Upper lobe of left lung (tissue), 6 donors: Measurements from ENCODE around the gene SMOC1. TPM values are rescaled to one million over a fixed set of nuclear protein-coding genes. Genes with fewer than 3 reads are reported as not detected.

Source experiments
- ATAC-seq, 2 donors: fragments of 200-7000 bp; cut with Tn5 transposase; one replicate each; pipeline ENCODE4 v1.9.1; 2022; ENCODE audit warnings: mild to moderate bottlenecking in 2 of 2, moderate library complexity in 2 of 2; ENCODE audit not compliant: low FRiP score in 2 of 2
- DNase-seq, 2 donors: peaks; one replicate each; pipeline ENCODE4 v3.0.0-alpha.2; 2019 to 2020
- H3K27ac ChIP-seq, 4 donors: fragments of 200-600 bp; sonication (generic); one replicate each; pipeline ENCODE4 v1.5.1; 2016 to 2019
- H3K27me3 ChIP-seq, 4 donors: fragments of 200-600 bp; sonication (generic); one replicate each; pipeline ENCODE4 v1.5.1; 2017 to 2019
- H3K36me3 ChIP-seq, 4 donors: fragments of 200-600 bp; sonication (generic); one replicate each; pipeline ENCODE4 v1.5.1; 2016 to 2019
- H3K4me1 ChIP-seq, 4 donors: fragments of 200-600 bp; sonication (generic); one replicate each; pipeline ENCODE4 v1.5.1; 2018 to 2019
- H3K4me3 ChIP-seq, 4 donors: fragments of 200-600 bp; sonication (generic); one replicate each; pipeline ENCODE4 v1.5.1; 2017 to 2019; ENCODE audit warnings: mild to moderate bottlenecking in 2 of 4, moderate library complexity in 1 of 4
- H3K9me3 ChIP-seq, 4 donors: fragments of 200-600 bp; sonication (generic); one replicate each; pipeline ENCODE4 v1.5.1; 2018 to 2019
- EP300 ChIP-seq, 4 donors: sonication (generic); formaldehyde crosslinking; IDR thresholded peaks; one replicate each; pipeline ENCODE4 v1.5.1; 2017; ENCODE audit warnings: antibody characterized with exemption in 4 of 4, control low read depth in 2 of 4
- POLR2A ChIP-seq, 4 donors: fragments of 450-650 bp; IDR thresholded peaks; one replicate each; pipeline ENCODE4 v1.5.1; 2016 to 2017; ENCODE audit warnings: antibody characterized with exemption in 4 of 4, mild to moderate bottlenecking in 2 of 4
- POLR2AphosphoS5 ChIP-seq, 2 donors: sonication (generic); formaldehyde crosslinking; IDR thresholded peaks; one replicate each; pipeline ENCODE4 v1.5.1; 2017; ENCODE audit warnings: antibody characterized with exemption in 2 of 2
- WGBS, 2 donors: methylation state at CpG; one replicate each; pipeline ENCODE4 v1.1.5; 2017 to 2018; 5-methylcytosine and 5-hydroxymethylcytosine counted together
- total RNA-seq, 6 donors: library from RNA; depleted of rRNA in 4 of 6; stranded (reverse); fragments of >200 nt in 4 of 6; gene quantifications; one replicate each; pipeline versions ENCODE4 v1.1.0 to v1.2.1, GENCODE V29; 2016 to 2021
- TF ChIP-seq, protein P1 (sequence below), 6 experiments: fragments of 450-650 bp in 4 of 6; fragments of 200-600 bp in 2 of 6; sonication (generic) in 2 of 6; IDR thresholded peaks; one replicate each; pipeline ENCODE4 v1.5.1; 2016 to 2019; ENCODE audit warnings: antibody characterized with exemption in 6 of 6
- donor health status: DM: no; HTN: no; CAD: no; lungs with moderate emphysema.
- donor health status: DM: no; HTN: yes; CAD: no; lungs with severe emphysema.

SMOC1 gene
- total RNA-seq, 6 donors from 2014 or later, result 0.22 to 1.3 (median 0.61) TPM; not detected in 1

DNA sequence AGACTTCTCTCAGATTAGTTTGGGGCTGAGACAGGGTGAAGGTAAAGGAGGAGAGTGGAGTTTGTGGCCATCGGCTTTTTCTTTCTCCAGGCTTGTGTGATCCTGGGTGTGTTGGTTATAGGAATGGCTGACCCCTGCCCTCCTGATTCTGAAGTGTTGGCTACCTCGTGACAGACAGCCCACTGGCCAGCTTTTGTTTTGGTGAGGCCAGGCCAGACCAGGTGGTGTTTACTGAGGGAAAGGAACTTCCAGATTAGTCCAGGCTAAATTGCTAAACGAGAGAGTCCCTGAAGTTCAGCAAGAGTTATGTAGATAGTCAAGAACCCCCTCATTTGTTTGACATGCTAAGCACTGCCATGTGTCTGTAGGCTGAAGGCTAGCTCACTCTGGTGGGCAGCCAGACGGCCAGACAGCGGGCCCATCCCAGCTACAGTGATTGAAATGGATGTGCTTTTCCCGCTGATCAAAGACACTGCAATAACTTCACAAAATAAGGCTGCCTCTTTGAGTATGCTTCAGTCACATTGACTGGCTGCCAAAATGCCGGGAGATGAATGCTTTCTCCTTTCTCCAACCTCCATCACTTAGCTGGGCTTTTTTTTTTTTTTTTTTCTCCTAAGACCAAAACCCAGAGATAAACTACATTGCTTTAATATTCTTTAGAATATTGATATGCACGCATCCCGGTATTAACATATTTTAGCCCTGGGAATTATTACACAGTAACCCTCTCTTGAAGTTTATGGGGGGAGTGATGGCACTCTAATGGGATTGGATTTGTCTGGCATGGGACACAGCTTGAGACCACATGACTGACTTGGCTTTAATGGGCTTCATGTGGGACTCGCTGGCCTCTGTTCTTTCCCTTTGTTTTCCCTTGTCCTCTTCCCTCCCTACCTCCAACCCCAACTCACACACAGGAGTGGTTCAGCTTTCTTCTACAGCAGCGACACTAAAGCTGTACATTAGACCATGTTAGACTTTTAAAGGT lies 76.9 kb downstream of the SMOC1 start:
- no peaks in the 10 kb centered on the region for H3K9me3 ChIP-seq
- H3K27me3 ChIP-seq, result no peaks in the 10 kb centered on the region
- no peak overlapping the region for H3K27ac ChIP-seq
- no peak overlapping the region for H3K4me3 ChIP-seq
- WGBS, 2 donors, result 71 to 75% methylated on average over 10 to 11 of the region's 11 CpGs
- DNase-seq (no peak), ATAC-seq (no peak)
- TF ChIP-seq, protein P1, sequence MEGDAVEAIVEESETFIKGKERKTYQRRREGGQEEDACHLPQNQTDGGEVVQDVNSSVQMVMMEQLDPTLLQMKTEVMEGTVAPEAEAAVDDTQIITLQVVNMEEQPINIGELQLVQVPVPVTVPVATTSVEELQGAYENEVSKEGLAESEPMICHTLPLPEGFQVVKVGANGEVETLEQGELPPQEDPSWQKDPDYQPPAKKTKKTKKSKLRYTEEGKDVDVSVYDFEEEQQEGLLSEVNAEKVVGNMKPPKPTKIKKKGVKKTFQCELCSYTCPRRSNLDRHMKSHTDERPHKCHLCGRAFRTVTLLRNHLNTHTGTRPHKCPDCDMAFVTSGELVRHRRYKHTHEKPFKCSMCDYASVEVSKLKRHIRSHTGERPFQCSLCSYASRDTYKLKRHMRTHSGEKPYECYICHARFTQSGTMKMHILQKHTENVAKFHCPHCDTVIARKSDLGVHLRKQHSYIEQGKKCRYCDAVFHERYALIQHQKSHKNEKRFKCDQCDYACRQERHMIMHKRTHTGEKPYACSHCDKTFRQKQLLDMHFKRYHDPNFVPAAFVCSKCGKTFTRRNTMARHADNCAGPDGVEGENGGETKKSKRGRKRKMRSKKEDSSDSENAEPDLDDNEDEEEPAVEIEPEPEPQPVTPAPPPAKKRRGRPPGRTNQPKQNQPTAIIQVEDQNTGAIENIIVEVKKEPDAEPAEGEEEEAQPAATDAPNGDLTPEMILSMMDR (IDR thresholded peaks at IDR 0.05), result no peak
- TF ChIP-seq POLR2AphosphoS5 (IDR thresholded peaks at IDR 0.05) (no peak), EP300 (IDR thresholded peaks at IDR 0.05) (no peak), POLR2A (IDR thresholded peaks at IDR 0.05) (no peak)
- no peaks in the 10 kb centered on the region for H3K4me1 ChIP-seq
- no peaks in the 10 kb centered on the region for H3K36me3 ChIP-seq

GRCh38 chr14:69956970-69957369 lies 77.8 kb downstream of the SMOC1 start:
- no peak for ATAC-seq
- H3K36me3 ChIP-seq, result no peaks in the 10 kb centered on the region

GRCh38 chr14:69957986-69958385 lies 78.8 kb downstream of the SMOC1 start:
- TF ChIP-seq EP300 (IDR thresholded peaks at IDR 0.05), result no peak
- no peak for TF ChIP-seq POLR2AphosphoS5 (IDR thresholded peaks at IDR 0.05)
- no peak for TF ChIP-seq POLR2A (IDR thresholded peaks at IDR 0.05)
- TF ChIP-seq, protein P1 (IDR thresholded peaks at IDR 0.05), result no peak
- ATAC-seq (no peak), DNase-seq (no peak)
- Histone ChIP-seq H3K27me3 (no peaks in the 10 kb centered on the region), H3K9me3 (no peaks in the 10 kb centered on the region), H3K4me3 (no peak overlapping the region), H3K4me1 (no peaks in the 10 kb centered on the region), H3K36me3 (no peaks in the 10 kb centered on the region), H3K27ac (no peak overlapping the region)
- whole genome bisulfite sequencing, 2 donors, result 94 to 98% methylated on average over 1 of the region's 1 CpG

More at GRCh38 chr14:69956970-69957369, 77.8 kb downstream of the SMOC1 start:
- Histone ChIP-seq H3K27me3 (no peaks in the 10 kb centered on the region), H3K27ac (no peak overlapping the region), H3K4me1 (no peaks in the 10 kb centered on the region), H3K9me3 (no peaks in the 10 kb centered on the region), H3K4me3 (no peak overlapping the region)
- no peak for DNase-seq
- no peak for TF ChIP-seq EP300 (IDR thresholded peaks at IDR 0.05)
- no peak for TF ChIP-seq POLR2AphosphoS5 (IDR thresholded peaks at IDR 0.05)
- TF ChIP-seq, protein P1 (IDR thresholded peaks at IDR 0.05), result no peak
- TF ChIP-seq POLR2A (IDR thresholded peaks at IDR 0.05), result no peak
- WGBS, 2 donors, result 84 to 91% methylated on average over 3 of the region's 3 CpGs

DNA sequence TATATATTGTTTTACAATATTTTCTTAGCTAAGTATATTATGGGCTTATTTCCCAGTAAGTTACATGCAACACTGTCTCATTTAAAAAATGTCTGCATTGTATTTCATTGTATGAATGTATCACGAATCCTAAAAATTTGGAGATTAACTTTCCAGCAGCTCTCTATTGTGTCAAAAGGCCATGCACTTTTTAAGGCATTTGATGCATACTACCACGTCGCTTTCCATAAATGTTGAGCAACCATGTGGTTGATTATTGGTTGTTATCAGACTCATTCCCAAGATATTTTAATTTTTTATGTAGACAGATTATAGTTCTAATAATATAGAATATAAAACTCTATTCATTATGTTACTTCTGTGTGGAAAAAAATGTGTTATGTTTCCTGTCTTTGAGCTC lies 79.9 kb downstream of the SMOC1 start:
- ATAC-seq (no peak), DNase-seq (no peak)
- no peaks in the 10 kb centered on the region for H3K27me3 ChIP-seq
- no peaks in the 10 kb centered on the region for H3K36me3 ChIP-seq
- WGBS, 2 donors, result 87% methylated on average over 3 of the region's 3 CpGs
- H3K9me3 ChIP-seq, result no peaks in the 10 kb centered on the region
- TF ChIP-seq EP300 (IDR thresholded peaks at IDR 0.05) (no peak), POLR2A (IDR thresholded peaks at IDR 0.05) (no peak), POLR2AphosphoS5 (IDR thresholded peaks at IDR 0.05) (no peak)
- TF ChIP-seq, protein P1 (IDR thresholded peaks at IDR 0.05), result no peak
- H3K27ac ChIP-seq, result no peak overlapping the region
- H3K4me3 ChIP-seq, result no peak overlapping the region
- H3K4me1 ChIP-seq, result no peaks in the 10 kb centered on the region
